ENCODE results near the gene ACAA2.
"Not testable (repeated sequence)": the region's sequence is repeated elsewhere in the genome, so short reads cannot be mapped to it uniquely, and the experiment has no call there.

The ACAA2 gene

DNA sequence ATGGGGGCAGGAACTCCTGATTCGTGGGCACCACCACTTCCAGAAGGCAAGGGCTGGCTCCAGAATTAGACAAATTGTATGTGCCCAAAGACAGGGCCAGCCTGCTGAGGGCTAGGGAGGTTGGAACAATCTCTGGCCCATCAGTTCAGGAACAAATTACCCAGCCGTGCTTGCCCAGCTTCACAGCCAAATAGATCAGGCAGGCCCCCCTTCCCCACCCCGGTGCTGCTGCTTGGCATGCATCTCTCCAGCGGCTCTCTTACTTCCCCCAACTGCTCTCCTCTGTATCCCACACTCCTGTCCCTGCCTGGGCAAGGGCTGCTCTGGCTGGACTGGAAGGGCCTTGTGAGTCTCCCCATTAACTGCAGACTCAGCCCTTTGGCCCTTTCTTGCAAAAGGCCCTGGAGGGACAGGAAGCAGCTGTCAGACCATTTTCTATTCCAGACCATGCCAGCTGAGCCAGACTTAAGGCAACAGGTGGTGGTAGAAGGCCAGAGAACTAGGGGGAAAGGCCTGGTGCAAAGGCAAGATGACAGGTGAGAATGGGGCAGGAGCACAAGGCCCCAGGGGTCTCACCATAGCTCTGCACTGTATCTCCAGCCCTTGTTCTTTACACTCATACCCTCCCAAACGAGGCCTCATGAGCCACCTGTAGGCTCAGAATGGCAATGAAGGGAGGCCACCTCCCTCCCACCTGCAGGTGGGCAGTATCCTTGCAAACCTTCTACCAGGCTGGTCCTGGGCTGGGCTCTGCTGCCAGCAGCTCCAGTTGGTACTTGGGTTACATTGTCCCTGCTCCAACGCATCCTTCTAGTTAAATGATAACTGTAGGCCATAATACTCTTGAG, 30.7 kb upstream of the ACAA2 start:
- no peak for DNase-seq

DNA sequence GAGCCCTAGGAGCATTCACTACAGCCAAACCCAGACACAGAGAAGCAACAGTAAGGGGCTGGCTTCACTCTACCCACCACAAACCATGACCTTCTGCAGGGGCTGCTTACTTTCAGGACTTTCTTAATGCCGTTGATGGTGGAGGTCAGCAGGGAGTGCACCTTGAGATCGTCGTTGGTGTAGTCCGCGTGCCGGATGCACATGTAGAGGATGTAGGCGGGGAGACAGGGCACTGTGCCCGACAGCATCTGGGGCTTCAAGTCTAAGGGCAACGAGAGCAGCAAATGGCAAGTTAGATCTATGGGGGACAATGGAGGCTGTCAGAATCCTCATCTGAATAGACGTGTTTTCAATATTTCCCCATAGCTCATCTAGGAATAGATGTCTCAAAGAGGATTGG, 29.8 kb upstream of the ACAA2 start:
- DNase-seq = no peak

- no peak for DNase-seq
These were observed 29.3 kb upstream of the ACAA2 start for GRCh38 chr18:49842656-49843055.

GRCh38 chr18:49841236-49842217, 28.2 kb upstream of the ACAA2 start:
- no peak for DNase-seq

DNA sequence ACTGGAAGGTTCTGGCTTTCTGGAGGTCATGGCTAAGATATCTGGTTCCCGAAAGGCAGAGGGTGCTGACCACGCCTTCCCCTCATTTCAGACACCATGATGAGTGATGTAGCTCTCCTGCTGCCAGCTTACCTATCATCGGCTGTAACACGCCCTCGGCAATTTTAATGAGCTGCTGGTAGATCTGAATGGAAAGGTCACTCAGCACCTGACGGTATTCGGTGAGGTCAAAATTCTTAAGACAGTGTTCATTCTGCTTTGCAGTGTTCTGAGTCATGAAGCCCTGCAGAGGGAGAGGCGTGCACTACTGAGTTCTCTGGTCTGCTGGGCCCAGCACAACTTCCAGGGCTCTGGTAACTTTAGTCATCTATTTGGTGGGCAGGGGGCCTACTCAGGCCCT, 25.7 kb upstream of the ACAA2 start:
- DNase-seq = no peak

DNA sequence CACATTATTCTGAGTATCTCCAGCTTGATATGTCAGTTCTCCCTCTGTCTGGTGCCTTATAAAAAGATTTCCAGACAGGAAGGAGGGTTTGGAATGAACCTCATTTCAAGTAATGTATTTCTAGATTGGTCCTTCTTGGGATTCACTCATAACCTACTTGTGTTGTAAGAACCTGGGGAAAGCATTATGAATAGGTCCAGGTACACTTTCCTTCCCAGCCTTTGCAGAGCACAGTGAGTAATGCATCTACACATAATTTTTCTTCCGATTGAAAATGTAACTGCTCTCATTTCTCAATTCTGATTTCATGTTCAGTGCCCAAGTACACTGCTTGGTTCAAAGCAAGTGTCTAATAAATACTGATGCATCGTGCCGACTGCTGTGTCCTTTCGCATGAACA, 25.0 kb upstream of the ACAA2 start:
- no peak for DNase-seq

GRCh38 chr18:49837889-49838288, 24.6 kb upstream of the ACAA2 start:
- no peak for DNase-seq

GRCh38 chr18:49837316-49837835, 24.0 kb upstream of the ACAA2 start:
- DNase-seq = not testable (repeated sequence)

- no peak for DNase-seq
These were observed 22.1 kb upstream of the ACAA2 start for GRCh38 chr18:49835405-49835804.

DNA sequence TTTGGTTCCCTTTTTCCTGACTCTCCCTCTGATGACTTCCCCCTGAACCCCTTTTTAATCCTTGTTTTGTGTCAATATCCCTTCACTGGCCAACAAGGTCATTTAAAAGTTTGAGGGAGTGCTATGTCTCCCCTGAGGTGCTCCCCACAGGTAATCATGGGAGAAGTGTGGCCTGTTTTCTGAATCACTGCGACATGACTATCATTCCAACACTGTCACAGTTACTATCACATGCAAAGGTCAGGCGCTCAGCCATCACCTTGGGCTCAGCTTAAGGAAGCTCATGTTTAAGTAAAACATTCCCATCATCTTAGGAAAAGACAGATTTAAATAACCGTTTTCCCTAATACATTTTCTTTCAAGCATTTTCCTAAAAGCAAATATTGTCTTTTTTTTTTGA, 20.9 kb upstream of the ACAA2 start:
- no peak for DNase-seq

- no peak for DNase-seq
These were observed 20.5 kb upstream of the ACAA2 start for GRCh38 chr18:49833814-49834213.

DNA sequence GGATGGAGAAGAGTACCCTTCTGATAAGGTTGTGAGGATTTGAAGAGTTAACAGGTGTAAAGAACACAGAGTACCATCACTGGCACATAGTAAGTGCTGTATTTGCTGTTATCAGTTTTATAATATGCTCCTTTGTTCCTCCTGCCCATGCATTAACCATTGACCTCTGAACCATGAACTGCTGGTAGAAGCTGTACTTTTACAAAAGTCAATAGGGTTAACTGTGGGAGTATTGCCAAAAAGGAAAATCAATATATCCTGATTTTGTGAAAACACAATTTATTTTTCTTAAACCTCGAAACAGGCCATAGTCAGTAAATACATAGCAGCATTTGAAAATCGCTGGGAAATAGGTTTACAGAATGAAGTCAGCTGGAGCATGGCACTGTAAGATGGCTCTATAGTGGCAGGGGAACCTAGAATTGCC, 18.9 kb upstream of the ACAA2 start:
- no peak for DNase-seq

DNA sequence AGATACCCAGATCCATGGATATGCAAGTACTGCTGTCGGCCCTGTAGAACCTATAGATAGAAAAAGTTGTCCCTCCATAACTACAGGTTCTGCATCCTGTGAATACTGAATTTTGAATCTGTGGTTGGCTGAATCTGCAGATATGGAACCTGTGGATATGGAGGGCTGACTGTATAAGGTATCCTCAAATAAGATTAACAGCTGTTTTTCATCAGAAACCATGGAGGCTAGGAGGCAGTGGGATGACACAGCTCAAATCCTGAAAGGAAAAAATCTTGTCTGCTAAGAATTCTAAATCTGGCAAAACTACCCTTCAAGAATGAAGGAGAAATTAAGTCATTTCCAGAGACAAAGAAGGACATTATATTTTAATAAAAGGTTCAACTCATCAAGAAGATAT, 14.7 kb upstream of the ACAA2 start:
- DNase-seq = no peak

GRCh38 chr18:49819823-49820671, 6.7 kb upstream of the ACAA2 start:
- no peak for DNase-seq

GRCh38 chr18:49819071-49819662, 5.8 kb upstream of the ACAA2 start:
- no peak for DNase-seq

DNA sequence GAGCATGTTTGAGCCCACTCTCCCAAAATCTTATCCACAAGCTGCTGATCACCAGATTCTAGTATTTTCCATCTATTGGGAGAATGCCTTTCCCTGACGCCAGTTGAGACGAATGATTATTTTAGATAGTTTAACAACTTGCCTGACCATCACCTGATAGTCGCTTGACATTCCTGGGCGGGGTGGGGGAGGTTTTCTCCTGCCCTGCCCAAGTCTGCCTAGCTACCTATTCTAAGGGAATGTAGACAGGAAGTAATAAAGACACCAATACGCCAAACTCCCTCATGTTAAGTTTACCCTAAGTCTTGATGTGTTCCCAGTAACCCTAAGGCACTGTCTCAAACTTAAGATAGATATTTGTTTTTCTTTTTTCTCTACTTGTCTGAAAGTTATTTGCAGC, 4.6 kb upstream of the ACAA2 start:
- no peak for DNase-seq

GRCh38 chr18:49815927-49816326, 2.6 kb upstream of the ACAA2 start:
- DNase-seq = no peak

- no peak for DNase-seq
These were observed 790 bp upstream of the ACAA2 start for GRCh38 chr18:49814147-49814499.

- no peak for DNase-seq
These were observed 339 bp downstream of the ACAA2 start for GRCh38 chr18:49813069-49813318.

GRCh38 chr18:49812286-49813068, 856 bp downstream of the ACAA2 start:
- no peak for DNase-seq

GRCh38 chr18:49811151-49811938, 2.0 kb downstream of the ACAA2 start:
- no peak for DNase-seq
